D721Med (cell line): ENCODE measurements around the gene NEDD4L.

Experiments
- DNase-seq: peaks from one replicate; pipeline ENCODE4 v3.0.0; 2011; ENCODE audit warnings: low spot score; ENCODE audit not compliant: insufficient read length
- FAIRE-seq: peaks from 2 replicates; lab custom pipeline; 2011; peaks lifted over from hg19 to GRCh38; lab: Jason Lieb, UNC
- CTCF ChIP-seq: IDR thresholded peaks from 2 replicates; pipeline ENCODE4 v1.5.1; 2012; ENCODE audit warnings: mild to moderate bottlenecking, control low read depth; ENCODE audit not compliant: insufficient read depth; ENCODE audit errors: missing control alignments

Gene NEDD4L

GRCh38 chr18:58400331-58400870, 356.4 kb downstream of the NEDD4L start:
- FAIRE-seq (peak; percentile 96), DNase-seq (no peak)
- TF ChIP-seq CTCF: no peak

- peak; percentile 95 for FAIRE-seq
- DNase-seq: no peak
- TF ChIP-seq CTCF: no peak
These were observed 357.2 kb downstream of the NEDD4L start for GRCh38 chr18:58401191-58401590.

- no peak for DNase-seq
- FAIRE-seq: no peak
- no peak for TF ChIP-seq CTCF
These were observed 358.2 kb downstream of the NEDD4L start for GRCh38 chr18:58402247-58402646.

- TF ChIP-seq CTCF: no peak
- DNase-seq: no peak
- FAIRE-seq: peak; percentile 21
These were observed 359.1 kb downstream of the NEDD4L start for GRCh38 chr18:58402951-58403702.

- TF ChIP-seq CTCF: no peak
- no peak for DNase-seq
- peak; percentile 72 for FAIRE-seq
These were observed 359.9 kb downstream of the NEDD4L start for GRCh38 chr18:58403799-58404455.

- DNase-seq: no peak
- no peak for FAIRE-seq
- no peak for TF ChIP-seq CTCF
These were observed 361.3 kb downstream of the NEDD4L start for GRCh38 chr18:58405107-58405898.
